ENCODE data around the gene RSPH6A. TPM values are rescaled to one million over a fixed set of nuclear protein-coding genes. Genes with fewer than 3 reads are reported as not detected.

Gene RSPH6A
- total RNA-seq, 1 experiment from 2014 or later: 0.52 TPM

- peak; percentile 96 for DNase-seq
- no peaks in the 10 kb centered on the region for H3K27me3 Mint-ChIP-seq (ENCODE audit: unreplicated experiment)
- no TSS peak for BruUV-seq (replicated peaks)
- peak overlapping the region; percentile 88 for H3K27ac Mint-ChIP-seq (ENCODE audit: unreplicated experiment)
- peak overlapping the region; percentile 84 for H3K4me3 Mint-ChIP-seq (ENCODE audit: low read depth, unreplicated experiment)
- TF ChIP-seq CTCF (IDR thresholded peaks at IDR 0.05; ENCODE audit: unreplicated experiment): peak; percentile 99
- peaks cover 82% of the 10 kb centered on the region for H3K36me3 Mint-ChIP-seq (ENCODE audit: insufficient read depth, unreplicated experiment)
- H3K9me3 Mint-ChIP-seq (ENCODE audit: low read depth, unreplicated experiment): no peaks in the 10 kb centered on the region
- H3K4me1 Mint-ChIP-seq (ENCODE audit: low read depth, unreplicated experiment): peaks cover 21% of the 10 kb centered on the region
- intact Hi-C loops (cut with micrococcal nuclease; ENCODE audit: unreplicated experiment): no loop called here
- CTCF ChIA-PET: interaction anchor here (0.6 to 4.8 kb wide), 16 partner anchors 12 to 315 kb away, joined by 3 to 46 read pairs (median 4); partner anchors contain the start of genes DMPK, DMWD, FBXO46 and MYPOP
These were observed 44.7 kb downstream of the RSPH6A start for GRCh38 chr19:45770192-45771101.

GRCh38 chr19:45769821-45770191 is 45.3 kb downstream of the RSPH6A start:
- H3K27ac Mint-ChIP-seq (ENCODE audit: unreplicated experiment): peak overlapping the region; percentile 88
- peaks cover 85% of the 10 kb centered on the region for H3K36me3 Mint-ChIP-seq (ENCODE audit: insufficient read depth, unreplicated experiment)
- H3K4me3 Mint-ChIP-seq (ENCODE audit: low read depth, unreplicated experiment): peak overlapping the region; percentile 84
- no peak for TF ChIP-seq CTCF (IDR thresholded peaks at IDR 0.05; ENCODE audit: unreplicated experiment)
- H3K9me3 Mint-ChIP-seq (ENCODE audit: low read depth, unreplicated experiment): no peaks in the 10 kb centered on the region
- no TSS peak for BruUV-seq (replicated peaks)
- peaks cover 21% of the 10 kb centered on the region for H3K4me1 Mint-ChIP-seq (ENCODE audit: low read depth, unreplicated experiment)
- peak; percentile 41 for DNase-seq
- CTCF ChIA-PET: interaction anchor here (0.6 to 4.8 kb wide), 25 partner anchors 9 to 947 kb away, joined by 3 to 46 read pairs (median 6); partner anchors contain the start of genes DMPK, DMWD, FBXO46 and FOXA3
- H3K27me3 Mint-ChIP-seq (ENCODE audit: unreplicated experiment): no peaks in the 10 kb centered on the region
- intact Hi-C loops (cut with micrococcal nuclease; ENCODE audit: unreplicated experiment): loop anchor here (2.0 to 5.0 kb wide), 2 partner anchors 29 to 53 kb away; no protein-coding TSS in a partner anchor

- Mint-ChIP-seq H3K4me3 (ENCODE audit: low read depth, unreplicated experiment) (peak within 1 kb of the TSS; percentile 84), H3K4me1 (ENCODE audit: low read depth, unreplicated experiment) (peaks cover 21% of the 10 kb centered on the region), H3K27ac (ENCODE audit: unreplicated experiment) (peak within 1 kb of the TSS; percentile 88), H3K36me3 (ENCODE audit: insufficient read depth, unreplicated experiment) (peaks cover 84% of the 10 kb centered on the region), H3K9me3 (ENCODE audit: low read depth, unreplicated experiment) (no peaks in the 10 kb centered on the region), H3K27me3 (ENCODE audit: unreplicated experiment) (no peaks in the 10 kb centered on the region)
- intact Hi-C loops (cut with micrococcal nuclease; ENCODE audit: unreplicated experiment): loop anchor here (2.0 to 5.0 kb wide), 2 partner anchors 30 to 52 kb away; no protein-coding TSS in a partner anchor
- TF ChIP-seq CTCF (IDR thresholded peaks at IDR 0.05; ENCODE audit: unreplicated experiment): no peak
- CTCF ChIA-PET: interaction anchor here (0.6 to 4.8 kb wide), 30 partner anchors 8 to 947 kb away, joined by 3 to 46 read pairs (median 5); partner anchors contain the start of genes DMPK, DMWD, FBXO46 and FOXA3
- DNase-seq: peak; percentile 100
- BruUV-seq (replicated peaks): TSS peak; percentile 49
These were observed 45.9 kb downstream of the RSPH6A start, which contains the start of gene SIX5 for GRCh38 chr19:45768984-45769782. Gene SIX5, minus strand, starts transcription at chr19:45769252. Its CDS starts 408 bp downstream, at chr19:45768844.

- Mint-ChIP-seq H3K4me3 (ENCODE audit: low read depth, unreplicated experiment) (peak overlapping the region; percentile 84), H3K36me3 (ENCODE audit: insufficient read depth, unreplicated experiment) (peaks cover 78% of the 10 kb centered on the region), H3K27me3 (ENCODE audit: unreplicated experiment) (no peaks in the 10 kb centered on the region), H3K9me3 (ENCODE audit: low read depth, unreplicated experiment) (no peaks in the 10 kb centered on the region), H3K27ac (ENCODE audit: unreplicated experiment) (peak overlapping the region; percentile 88), H3K4me1 (ENCODE audit: low read depth, unreplicated experiment) (peaks cover 21% of the 10 kb centered on the region)
- intact Hi-C loops (cut with micrococcal nuclease; ENCODE audit: unreplicated experiment): loop anchor here (2.0 to 5.0 kb wide), 2 partner anchors 30 to 51 kb away; no protein-coding TSS in a partner anchor
- peak; percentile 70 for DNase-seq
- CTCF ChIA-PET: interaction anchor here (0.6 to 4.8 kb wide), 8 partner anchors 31 to 283 kb away, joined by 3 to 46 read pairs (median 17); partner anchors contain the start of genes FBXO46, QPCTL and SNRPD2
- no TSS peak for BruUV-seq (replicated peaks)
- TF ChIP-seq CTCF (IDR thresholded peaks at IDR 0.05; ENCODE audit: unreplicated experiment): no peak
These were observed 46.5 kb downstream of the RSPH6A start for GRCh38 chr19:45768655-45768983.
